H1 (cell line): Measurements from ENCODE around the gene EGR4. TPM values are rescaled to one million over a fixed set of nuclear protein-coding genes. Genes with fewer than 3 reads are reported as not detected.

Source experiments
- BACH1 ChIP-seq: IDR thresholded peaks from 2 replicates; pipeline ENCODE4 v1.6.1; 2012; ENCODE audit warnings: low read length, improper control_type of control experiment
- BCL11A ChIP-seq, 2 experiments: IDR thresholded peaks; one replicate each; pipeline ENCODE4 v1.6.1; 2011; ENCODE audit warnings: low read depth in 2 of 2, low read length in 2 of 2, mild to moderate bottlenecking in 2 of 2
- CBX5 ChIP-seq: fragments of 300-800, 300-1000 bp; sonication (generic); IDR thresholded peaks from 2 replicates; pipeline ENCODE4 v1.7.1; 2016; ENCODE audit warnings: antibody characterized with exemption, low read length, low read depth
- CEBPB ChIP-seq: IDR thresholded peaks from 2 replicates; pipeline ENCODE4 v1.6.1; 2012; ENCODE audit warnings: low read depth, low read length
- CHD1 ChIP-seq: IDR thresholded peaks from 2 replicates; pipeline ENCODE4 v1.6.1; 2012; ENCODE audit warnings: low read depth, low read length, improper control_type of control experiment
- CHD2 ChIP-seq: IDR thresholded peaks from 2 replicates; pipeline ENCODE4 v1.6.1; 2012; ENCODE audit warnings: low read length, improper control_type of control experiment
- EP300 ChIP-seq, 2 experiments: IDR thresholded peaks; 1 replicate in 1 of 2; 2 replicates in 1 of 2; pipeline ENCODE4 v1.6.1; 2011 to 2012; ENCODE audit warnings: low read depth in 2 of 2, low read length in 2 of 2, mild to moderate bottlenecking in 2 of 2, borderline replicate concordance in 1 of 2, inconsistent platforms in 1 of 2, moderate library complexity in 1 of 2
- FOSL1 ChIP-seq: IDR thresholded peaks from 2 replicates; pipeline ENCODE4 v1.6.1; 2011; ENCODE audit warnings: mild to moderate bottlenecking, low read depth, low read length, moderate library complexity; ENCODE audit not compliant: insufficient read depth
- GABPA ChIP-seq: IDR thresholded peaks from 2 replicates; pipeline ENCODE4 v1.6.1; 2011; ENCODE audit warnings: mild to moderate bottlenecking, low read length, moderate library complexity, borderline replicate concordance; ENCODE audit not compliant: insufficient read depth
- HDAC2 ChIP-seq, 2 experiments: fragments of 300-600 bp in 1 of 2; sonication (generic) in 1 of 2; IDR thresholded peaks; 2 replicates each; pipeline ENCODE4 v1.6.1; 2011 to 2012; ENCODE audit warnings: low read depth in 2 of 2, low read length in 2 of 2, mild to moderate bottlenecking in 2 of 2, moderate library complexity in 2 of 2, borderline replicate concordance in 1 of 2, inconsistent platforms in 1 of 2
- JUN ChIP-seq: IDR thresholded peaks from 2 replicates; pipeline ENCODE4 v1.6.1; 2011; ENCODE audit warnings: low read depth, mild to moderate bottlenecking, improper control_type of control experiment, low read length
- JUND ChIP-seq: IDR thresholded peaks from 2 replicates; pipeline ENCODE4 v1.6.1; 2011; ENCODE audit warnings: mild to moderate bottlenecking, improper control_type of control experiment, low read length
- KDM4A ChIP-seq: IDR thresholded peaks from one replicate; pipeline ENCODE4 v1.7.1; 2012; ENCODE audit warnings: low read depth, mild to moderate bottlenecking, moderate library complexity, low read length, inconsistent platforms; ENCODE audit not compliant: severe bottlenecking
- MAFK ChIP-seq: IDR thresholded peaks from 2 replicates; pipeline ENCODE4 v1.6.1; 2012; ENCODE audit warnings: low read depth, mild to moderate bottlenecking, improper control_type of control experiment, low read length
- PHF8 ChIP-seq: fragments of 200-600 bp; sonication (generic); conservative IDR thresholded peaks from 2 replicates; pipeline ENCODE4 v1.7.1; 2012; ENCODE audit warnings: low read depth, mild to moderate bottlenecking, inconsistent platforms, low read length, moderate library complexity
- POLR2A ChIP-seq, 2 experiments: IDR thresholded peaks; 1 replicate in 1 of 2; 2 replicates in 1 of 2; pipeline ENCODE4 v1.6.1; 2011; ENCODE audit warnings: low read depth in 2 of 2, low read length in 2 of 2, mild to moderate bottlenecking in 2 of 2; ENCODE audit errors: control extremely low read depth in 1 of 2
- RFX5 ChIP-seq: IDR thresholded peaks from 2 replicates; pipeline ENCODE4 v1.6.1; 2011; ENCODE audit warnings: low read depth, low read length, improper control_type of control experiment, borderline replicate concordance
- RXRA ChIP-seq: IDR thresholded peaks from 2 replicates; pipeline ENCODE4 v1.6.1; 2011; ENCODE audit warnings: low read depth, mild to moderate bottlenecking, low read length, moderate library complexity; ENCODE audit not compliant: insufficient read depth
- SIN3A ChIP-seq, 2 experiments: IDR thresholded peaks in 1 of 2; conservative IDR thresholded peaks in 1 of 2; 2 replicates each; pipeline ENCODE4 v1.6.1; 2011 to 2012; ENCODE audit warnings: low read length in 2 of 2, improper control_type of control experiment in 1 of 2, low read depth in 1 of 2, mild to moderate bottlenecking in 1 of 2
- SIRT6 ChIP-seq: IDR thresholded peaks from one replicate; pipeline ENCODE4 v1.7.1; 2012; ENCODE audit warnings: low read length, inconsistent platforms
- SP2 ChIP-seq: IDR thresholded peaks from 2 replicates; pipeline ENCODE4 v1.6.1; 2012; ENCODE audit warnings: mild to moderate bottlenecking, low read length, inconsistent platforms
- USF2 ChIP-seq: IDR thresholded peaks from 2 replicates; pipeline ENCODE4 v1.6.1; 2011; ENCODE audit warnings: low read length, improper control_type of control experiment
- YY1 ChIP-seq: IDR thresholded peaks from 2 replicates; pipeline ENCODE4 v1.6.1; 2011; ENCODE audit warnings: low read depth, mild to moderate bottlenecking, low read length
- polyA plus RNA-seq, 7 experiments: library from polyadenylated mRNA; depleted of rRNA in 3 of 7; stranded (reverse) in 5 of 7; unstranded in 2 of 7; fragments of >200 nt in 5 of 7; fragments of 200-250 nt in 2 of 7; gene quantifications; 1 replicate in 5 of 7; 2 replicates in 1 of 7; 4 replicates in 1 of 7; pipeline versions ENCODE4 v1.2.1 to v1.2.3, GENCODE V29; 2011 to 2013; ENCODE audit warnings: missing spikeins in 2 of 7, mixed read lengths in 2 of 7
- total RNA-seq: library from RNA; stranded (reverse); fragmentation: NEBNext Ultra II Directional; extraction: Animal tissue kit (Norgen Biotek cat#: 25700); gene quantifications from 2 replicates; pipeline ENCODE4 v1.2.1, GENCODE V29; 2021

EGR4 gene
- total and polyA plus RNA-seq, 2 of the 8 experiments (the other 6 are each of a cell fraction or from before 2014, with no cell fraction given), result 0.20 TPM; not detected in 1

- no peak for TF ChIP-seq MAFK
- no peak for TF ChIP-seq SIRT6
- TF ChIP-seq RFX5, result no peak
- no peak for TF ChIP-seq EP300 (IDR thresholded peaks at IDR 0.05; ENCODE audit: borderline replicate concordance in 1 of 2, low read depth in 2 of 2, low read length in 2 of 2)
- TF ChIP-seq BCL11A (IDR thresholded peaks at IDR 0.05; ENCODE audit: low read depth in 2 of 2, low read length in 2 of 2), result no peak
- no peak; the same call in 1 of the 2 replicates for TF ChIP-seq PHF8
- no peak for TF ChIP-seq FOSL1
- TF ChIP-seq SIN3A (conservative IDR thresholded peaks at IDR 0.05 in 1 of 2, IDR thresholded peaks at IDR 0.05 in 1 of 2; ENCODE audit: low read depth in 1 of 2, low read length in 2 of 2), result 0 out of 4 replicates have a peak, but pooled peaks of 1 of the 2 experiments have one; percentile 35
- TF ChIP-seq JUND, result no peak
- TF ChIP-seq CBX5, result no peak
- no peak for TF ChIP-seq CHD1
- no peak for TF ChIP-seq JUN
- TF ChIP-seq CEBPB, result no peak
- TF ChIP-seq KDM4A, result peak; percentile 87
- TF ChIP-seq POLR2A (IDR thresholded peaks at IDR 0.05; ENCODE audit: control extremely low read depth in 1 of 2, low read depth in 2 of 2, low read length in 2 of 2), result peak in 1 of 2 experiments; percentile 68; a peak in 2 of 3 replicates
- no peak for TF ChIP-seq USF2
- TF ChIP-seq RXRA, result no peak
- peak in 1 of 2 experiments; percentile 66; a peak in 1 of 4 replicates for TF ChIP-seq HDAC2 (IDR thresholded peaks at IDR 0.05; ENCODE audit: borderline replicate concordance in 1 of 2, low read depth in 2 of 2, low read length in 2 of 2)
- TF ChIP-seq CHD2, result no peak
- no peak for TF ChIP-seq YY1
- no peak for TF ChIP-seq SP2
- TF ChIP-seq GABPA, result no peak
- no peak for TF ChIP-seq BACH1
These were observed 8.8 kb downstream of the EGR4 start, which contains the start of gene FBXO41 (continued) for GRCh38 chr2:73284296-73285158.
